Activated CD4-positive, CD25-positive, alpha-beta regulatory T cell (primary cell): ENCODE data around the gene G2E3.
"Not testable (repeated sequence)": the region's sequence is repeated elsewhere in the genome, so short reads cannot be mapped to it uniquely, and the experiment has no call there.

Source experiments
- DNase-seq, 4 experiments: peaks; one replicate each; lab custom pipeline; 2025; lab: John Stamatoyannopoulos, UW

The G2E3 gene

GRCh38 chr14:30558675-30559555 is at the start of gene G2E3:
TSS of gene G2E3 (plus strand) at chr14:30559158. CDS start at chr14:30581080, 21,922 bp downstream.
- peak; percentile 69 to 80 (median 77) for DNase-seq

GRCh38 chr14:30517737-30518136 is 41.2 kb upstream of the G2E3 start:
- DNase-seq: no peak

DNA sequence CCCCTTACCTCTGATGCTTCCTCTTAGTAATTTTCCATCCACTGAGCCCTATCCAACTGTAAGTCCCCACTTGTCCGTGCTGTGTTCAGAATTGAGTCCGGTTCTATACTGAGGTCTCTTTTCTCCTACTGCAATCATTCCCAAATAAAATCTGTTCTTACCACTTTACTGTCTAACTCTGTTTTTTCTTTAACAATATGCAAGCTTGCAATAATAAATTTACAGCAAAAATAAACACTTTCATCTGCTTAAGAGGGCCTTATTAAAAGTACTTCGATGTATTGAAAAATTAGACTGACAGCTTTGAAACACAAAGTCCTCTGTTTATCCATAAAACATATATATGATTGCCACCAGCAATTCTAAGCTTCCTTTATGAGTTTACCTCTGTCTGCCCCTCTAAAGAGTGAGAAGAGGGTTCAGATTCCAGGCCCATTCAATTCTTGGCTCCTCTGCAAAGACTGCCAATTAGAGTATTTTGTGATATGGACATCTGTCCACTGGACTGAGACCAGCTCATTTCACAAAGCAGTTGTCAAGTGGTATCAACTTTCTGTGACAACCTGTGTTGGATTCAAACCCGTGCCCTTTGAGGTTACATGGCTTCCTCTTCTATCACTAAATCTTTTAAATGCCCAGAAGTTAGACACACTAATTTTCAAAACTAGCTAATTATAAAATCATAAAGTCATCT is 39.9 kb upstream of the G2E3 start:
- no peak for DNase-seq

GRCh38 chr14:30519961-30520360 is 39.0 kb upstream of the G2E3 start:
- no peak for DNase-seq

DNA sequence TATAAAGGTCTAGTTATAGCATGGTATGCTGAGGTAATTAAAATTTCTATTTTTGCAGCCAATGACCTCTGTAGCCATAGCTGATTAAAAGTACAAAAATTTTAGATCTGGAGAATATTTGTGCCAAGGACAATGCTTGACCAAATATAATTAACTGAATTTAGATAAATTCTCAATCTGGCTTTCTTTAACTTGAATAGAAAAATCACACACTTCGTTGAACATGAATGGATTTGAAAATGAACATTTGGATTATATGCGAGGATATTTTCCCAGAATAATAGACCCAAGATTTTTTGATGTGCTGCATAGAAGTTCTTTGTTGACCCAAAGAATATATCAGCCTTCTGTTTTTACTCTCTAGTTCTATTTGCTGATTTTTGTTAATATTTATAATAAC is 38.4 kb upstream of the G2E3 start:
- no peak for DNase-seq

GRCh38 chr14:30521899-30522736 is 36.8 kb upstream of the G2E3 start:
- DNase-seq: no peak

DNA sequence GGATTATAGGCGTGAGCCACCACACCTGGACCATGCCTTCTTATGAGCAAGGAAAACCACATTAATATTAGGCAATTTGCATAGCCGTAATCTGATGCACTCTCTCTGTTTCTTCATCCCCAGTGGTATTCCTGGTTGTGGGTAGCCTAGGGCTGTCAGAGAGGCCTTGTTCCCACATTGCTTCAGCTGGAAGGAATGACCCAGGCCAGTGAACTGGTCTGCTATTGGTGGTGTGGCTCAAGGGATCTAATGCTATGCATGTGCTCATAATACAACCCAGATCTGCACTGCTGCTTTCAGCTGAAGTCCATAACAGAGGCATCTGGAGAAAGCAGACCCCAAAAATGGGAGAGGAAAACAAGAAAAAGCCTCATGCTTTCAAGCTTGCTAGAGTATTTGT is 33.1 kb upstream of the G2E3 start:
- DNase-seq: no peak

DNA sequence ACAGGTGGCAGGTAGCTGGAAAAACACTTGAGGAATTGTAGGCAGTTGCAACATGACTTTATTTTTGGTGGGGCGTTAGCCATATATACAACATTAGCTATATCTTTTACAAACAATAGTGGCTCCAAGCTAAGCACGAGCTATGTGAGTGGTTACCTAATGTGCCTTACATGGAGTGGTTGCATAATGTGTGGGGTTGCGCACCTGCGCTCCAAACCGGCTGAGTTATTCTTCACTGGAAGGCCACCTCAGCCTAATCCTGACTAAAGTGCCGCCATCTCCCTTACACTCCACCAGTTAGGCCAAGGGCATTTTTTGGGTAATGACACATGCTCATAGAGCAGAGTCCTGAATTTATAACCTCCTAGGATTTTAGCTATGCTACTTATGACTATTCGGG is 31.8 kb upstream of the G2E3 start:
- DNase-seq: no peak

- no peak for DNase-seq
Measured at GRCh38 chr14:30528119-30528518, 30.8 kb upstream of the G2E3 start.

DNA sequence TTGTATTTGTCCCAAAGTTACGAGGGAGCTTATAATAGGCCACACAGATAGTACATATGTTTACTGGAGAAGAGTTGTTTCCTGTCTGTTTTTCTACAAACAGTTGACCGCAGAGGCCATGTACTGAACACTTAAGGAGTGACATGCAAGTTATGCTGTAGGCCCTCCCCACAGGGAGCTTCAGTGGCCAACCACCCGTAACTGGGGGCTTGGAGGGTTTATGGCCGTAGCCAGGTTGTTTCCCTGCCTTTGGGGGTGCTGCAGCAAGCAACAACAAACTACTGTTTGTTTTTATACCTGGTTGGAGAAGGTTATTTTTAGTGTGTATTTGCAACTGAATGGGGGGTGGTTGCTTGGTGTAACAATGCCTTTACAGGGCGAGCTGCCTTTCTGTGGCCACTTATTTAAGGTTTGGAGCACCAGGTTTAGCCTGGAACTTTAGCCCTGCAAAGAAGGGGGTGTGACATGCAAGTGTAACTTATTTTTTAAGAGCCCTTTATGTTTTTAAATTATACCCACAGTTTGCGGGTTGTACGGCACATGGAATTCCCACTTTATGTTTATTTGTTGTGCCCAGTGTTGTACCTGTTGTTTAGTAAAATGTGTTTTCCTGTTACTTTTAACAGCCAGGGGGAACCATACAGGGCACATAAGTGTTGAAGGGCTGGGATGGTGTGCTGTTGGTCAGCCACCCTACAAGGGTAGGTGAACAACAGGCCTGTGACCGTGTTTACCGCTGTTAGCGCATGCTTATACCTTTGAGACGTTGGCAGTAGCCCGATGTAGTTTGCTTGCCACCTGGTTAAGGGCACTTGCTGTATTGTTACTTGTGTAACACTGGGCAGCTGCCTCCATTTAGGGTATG is 29.9 kb upstream of the G2E3 start:
- DNase-seq: no peak

DNA sequence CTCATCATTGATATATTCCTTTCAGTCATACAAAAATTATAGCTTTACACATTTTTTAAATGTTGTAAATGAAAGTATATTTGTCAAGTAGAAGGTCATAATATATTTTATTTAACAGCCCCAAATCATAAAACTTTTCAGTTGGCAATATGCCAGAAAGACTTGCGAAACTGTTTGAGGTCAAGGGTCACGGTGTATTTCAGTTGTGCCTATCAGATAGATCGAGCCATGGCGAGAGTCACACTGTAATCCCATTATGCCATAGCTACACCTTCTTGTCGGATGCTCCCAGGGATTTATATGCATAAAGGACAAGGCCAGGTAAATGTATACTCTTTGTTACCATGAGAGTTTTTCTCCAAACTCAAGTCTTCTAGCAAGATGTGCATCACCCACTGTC is 26.7 kb upstream of the G2E3 start:
- DNase-seq: no peak

DNA sequence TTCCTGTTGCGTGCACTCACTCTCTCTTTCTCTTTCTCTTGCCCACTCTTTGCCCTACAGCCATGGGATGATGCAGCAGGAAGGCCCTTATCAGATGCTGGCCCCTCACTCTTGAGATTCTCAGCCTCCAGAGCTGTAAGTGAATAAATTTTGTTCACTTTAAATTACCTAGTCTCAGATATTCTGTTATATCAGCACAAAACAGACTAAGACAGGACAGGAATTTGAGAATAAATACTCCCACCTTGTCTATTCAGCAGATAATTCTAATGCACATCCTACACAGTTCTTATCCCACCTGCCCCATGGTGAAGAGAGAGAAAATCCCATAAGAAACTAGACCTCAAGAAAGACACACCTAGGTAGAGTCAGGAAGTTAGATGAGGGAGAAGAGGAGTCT is 25.8 kb upstream of the G2E3 start:
- DNase-seq: no peak

DNA sequence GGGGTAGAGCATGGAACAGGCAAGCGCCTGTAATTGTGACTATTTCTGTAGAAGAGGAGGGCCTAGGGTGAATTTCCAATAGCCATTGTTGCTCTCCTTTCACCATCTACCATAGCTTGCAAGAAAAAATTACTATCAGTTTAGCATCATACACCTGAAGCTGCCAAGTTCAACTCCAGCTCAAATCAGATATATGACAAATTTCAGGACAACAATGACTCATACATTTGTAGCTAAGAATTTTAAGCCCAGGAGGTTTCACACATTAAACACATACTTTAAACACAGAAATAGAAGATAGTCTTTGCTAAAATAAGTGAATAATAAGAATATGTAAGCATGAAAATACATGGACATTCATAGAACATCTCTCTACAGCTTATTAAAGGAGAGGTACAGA is 17.6 kb upstream of the G2E3 start:
- no peak for DNase-seq

GRCh38 chr14:30546735-30547134 is 12.2 kb upstream of the G2E3 start:
- not testable (repeated sequence) for DNase-seq

- no peak for DNase-seq
Measured at GRCh38 chr14:30547388-30548048, 11.4 kb upstream of the G2E3 start.

GRCh38 chr14:30550335-30550734 is 8.6 kb upstream of the G2E3 start:
- DNase-seq: no peak

DNA sequence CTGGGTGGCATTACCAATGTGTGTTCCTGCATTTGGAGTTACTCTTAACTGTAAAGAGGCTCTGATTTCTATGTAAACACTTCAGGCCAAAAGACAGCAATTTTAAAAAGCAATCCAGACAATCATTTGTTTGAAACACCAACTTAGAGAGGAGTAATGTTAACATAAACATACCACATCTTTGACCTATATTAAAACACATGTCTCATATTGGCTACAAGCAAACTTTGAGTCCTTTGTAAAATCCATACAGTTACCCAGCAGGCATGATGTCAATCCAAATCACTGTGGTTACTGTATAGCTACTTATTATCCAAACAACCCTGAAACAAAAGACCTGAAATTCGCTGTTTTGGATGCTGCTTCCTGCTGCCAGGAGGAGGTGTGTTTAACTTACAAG is 7.5 kb upstream of the G2E3 start:
- DNase-seq: no peak

- no peak for DNase-seq
Measured at GRCh38 chr14:30553311-30553989, 5.5 kb upstream of the G2E3 start.

DNA sequence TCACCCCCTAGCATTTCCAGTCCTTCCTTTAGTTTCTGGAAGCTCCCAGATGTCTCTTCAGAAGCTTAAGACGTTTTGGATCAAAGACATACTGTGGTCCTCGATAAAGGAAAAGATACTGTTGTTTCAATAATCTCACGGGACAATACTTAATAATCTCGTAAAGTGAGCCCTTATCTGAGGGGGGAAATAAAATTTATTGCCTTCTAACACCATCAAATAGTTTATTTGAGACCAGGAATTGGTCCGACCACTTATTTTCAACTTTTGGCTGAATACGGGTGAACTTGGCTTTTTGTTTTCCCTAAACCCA is 640 bp upstream of the G2E3 start:
- DNase-seq: no peak

- DNase-seq: no peak
Measured at GRCh38 chr14:30559638-30560091, 707 bp downstream of the G2E3 start.
